Suppressor macrophage (primary cell): ENCODE data around the gene DHDH.

Experiments used
- DNase-seq, 4 experiments: peaks; one replicate each; pipeline ENCODE4 v3.0.0-alpha.2; 2020 to 2022

Gene DHDH

DNA sequence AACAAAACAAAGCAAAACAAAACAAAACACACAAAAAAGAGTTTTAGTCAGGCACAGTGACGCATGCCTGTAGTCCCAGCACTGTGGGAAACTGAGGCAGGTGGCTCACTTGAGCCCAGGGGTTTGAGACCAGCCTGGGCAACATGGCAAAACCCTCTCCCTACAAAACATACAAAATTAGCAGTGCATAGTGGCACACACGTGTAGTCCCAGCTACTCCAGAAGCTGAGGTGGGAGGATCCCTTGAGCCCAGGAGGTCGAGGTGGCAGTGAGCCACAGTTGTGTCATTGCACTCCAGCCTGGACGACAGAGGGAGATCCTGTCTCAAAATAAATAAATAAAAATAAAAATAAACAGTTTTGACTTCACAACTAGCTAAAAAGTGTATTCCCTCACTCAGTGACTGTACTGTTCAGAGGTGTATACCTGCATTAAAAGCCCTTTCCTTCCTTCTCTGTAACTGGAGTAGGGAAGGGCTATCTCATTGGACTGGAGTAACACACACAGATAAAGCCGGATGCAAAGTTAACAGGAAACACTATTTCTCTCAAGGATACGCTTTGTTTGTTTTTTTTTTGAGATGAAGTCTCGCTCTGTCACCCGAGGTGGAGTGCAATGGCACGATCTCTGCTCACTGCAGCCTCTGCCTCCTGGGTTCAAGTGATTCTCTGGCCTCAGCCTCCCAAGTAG lies 17.5 kb downstream of the DHDH start:
- DNase-seq, result no peak

GRCh38 chr19:48953141-48953540 lies 19.6 kb downstream of the DHDH start:
- DNase-seq, result peak; percentile 49 to 63 (median 58)

- DNase-seq, result no peak
These were observed 20.6 kb downstream of the DHDH start for GRCh38 chr19:48953990-48954594.

GRCh38 chr19:48954595-48955307 lies 21.3 kb downstream of the DHDH start, which contains the start of gene BAX:
Gene BAX, plus strand, starts transcription at chr19:48954875. Its CDS starts 54 bp downstream, at chr19:48954929.
- peak; percentile 92 to 97 (median 94) for DNase-seq

- DNase-seq, result no peak
These were observed 21.9 kb downstream of the DHDH start for GRCh38 chr19:48955308-48955958.

DNA sequence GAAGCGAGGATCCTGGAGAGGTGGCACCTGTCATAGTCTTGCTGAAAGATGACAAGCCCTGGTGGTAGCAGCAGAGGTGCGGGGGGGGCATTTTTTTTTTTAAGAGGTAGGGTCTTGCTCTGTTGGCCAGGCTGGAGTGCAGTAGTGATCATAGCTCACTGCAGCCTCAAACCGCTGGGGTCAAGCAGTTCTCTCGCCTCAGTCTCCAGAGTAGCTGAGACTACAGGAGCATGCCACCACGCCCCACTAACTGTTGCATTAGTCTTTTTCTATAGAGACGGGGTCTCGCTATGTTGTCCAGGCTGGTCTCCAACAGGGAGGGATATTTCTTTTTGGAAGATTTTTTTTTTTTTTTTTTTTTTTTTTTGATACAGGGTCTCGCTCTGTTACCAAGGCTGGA lies 24.5 kb downstream of the DHDH start:
- no peak for DNase-seq

- peak; percentile 58 to 75 (median 68) for DNase-seq
These were observed 26.1 kb downstream of the DHDH start for GRCh38 chr19:48959341-48960239.

DNA sequence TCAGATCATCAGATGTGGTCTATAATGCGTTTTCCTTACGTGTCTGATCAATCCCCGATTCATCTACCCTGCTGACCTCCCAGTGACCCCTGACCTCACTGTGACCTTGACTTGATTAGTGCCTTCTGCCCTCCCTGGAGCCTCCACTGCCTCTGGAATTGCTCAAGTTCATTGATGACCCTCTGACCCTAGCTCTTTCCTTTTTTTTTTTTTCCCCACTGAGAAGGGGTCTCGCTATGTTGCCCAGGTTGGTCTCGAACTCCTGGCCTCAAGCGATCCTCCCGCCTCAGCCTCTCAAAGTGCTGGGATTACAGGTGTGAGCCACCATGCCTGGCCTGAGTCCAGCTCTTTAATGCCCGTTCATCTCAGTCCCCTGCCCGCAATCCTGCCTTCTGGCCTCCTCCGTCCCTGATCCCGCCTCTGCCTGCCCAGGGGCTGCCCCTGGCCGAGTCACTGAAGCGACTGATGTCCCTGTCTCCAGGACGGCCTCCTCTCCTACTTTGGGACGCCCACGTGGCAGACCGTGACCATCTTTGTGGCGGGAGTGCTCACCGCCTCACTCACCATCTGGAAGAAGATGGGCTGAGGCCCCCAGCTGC lies 27.7 kb downstream of the DHDH start:
- DNase-seq, result peak; percentile 28 to 65 (median 53)

DNA sequence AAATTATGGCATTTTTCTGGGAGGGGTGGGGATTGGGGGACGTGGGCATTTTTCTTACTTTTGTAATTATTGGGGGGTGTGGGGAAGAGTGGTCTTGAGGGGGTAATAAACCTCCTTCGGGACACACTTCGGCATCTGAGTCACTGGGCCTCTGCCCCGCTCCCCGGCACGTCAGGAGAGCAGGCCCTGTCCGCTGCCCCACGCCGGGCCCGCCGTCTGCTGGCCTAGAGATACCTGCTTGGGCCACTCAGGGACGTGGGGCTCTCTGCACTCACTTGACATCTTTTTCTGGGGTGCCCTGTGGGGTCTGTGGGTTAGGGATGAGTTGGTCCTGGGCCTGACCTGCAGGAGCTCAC lies 28.2 kb downstream of the DHDH start:
- DNase-seq, result no peak

GRCh38 chr19:48962029-48962848 lies 28.7 kb downstream of the DHDH start:
- DNase-seq, result peak; percentile 85 to 93 (median 90)

DNA sequence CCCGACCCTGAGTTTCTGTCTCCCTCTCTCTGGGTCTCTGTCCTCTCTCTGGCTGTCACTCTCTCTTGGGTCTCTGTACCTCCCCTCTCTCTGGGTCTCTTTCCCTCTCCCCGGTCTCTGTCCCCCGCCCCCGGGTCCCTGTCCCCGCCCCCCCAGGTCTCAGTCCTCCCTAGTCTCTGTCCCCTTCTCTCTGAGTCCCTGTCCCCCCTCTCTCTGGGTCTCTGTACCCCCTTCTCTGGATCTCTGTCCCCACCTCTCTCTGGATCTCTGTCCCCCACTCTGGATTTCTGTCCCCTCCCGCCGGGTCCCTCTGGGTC lies 29.3 kb downstream of the DHDH start:
- DNase-seq, result peak in 1 of 4 experiments; percentile 42

DNA sequence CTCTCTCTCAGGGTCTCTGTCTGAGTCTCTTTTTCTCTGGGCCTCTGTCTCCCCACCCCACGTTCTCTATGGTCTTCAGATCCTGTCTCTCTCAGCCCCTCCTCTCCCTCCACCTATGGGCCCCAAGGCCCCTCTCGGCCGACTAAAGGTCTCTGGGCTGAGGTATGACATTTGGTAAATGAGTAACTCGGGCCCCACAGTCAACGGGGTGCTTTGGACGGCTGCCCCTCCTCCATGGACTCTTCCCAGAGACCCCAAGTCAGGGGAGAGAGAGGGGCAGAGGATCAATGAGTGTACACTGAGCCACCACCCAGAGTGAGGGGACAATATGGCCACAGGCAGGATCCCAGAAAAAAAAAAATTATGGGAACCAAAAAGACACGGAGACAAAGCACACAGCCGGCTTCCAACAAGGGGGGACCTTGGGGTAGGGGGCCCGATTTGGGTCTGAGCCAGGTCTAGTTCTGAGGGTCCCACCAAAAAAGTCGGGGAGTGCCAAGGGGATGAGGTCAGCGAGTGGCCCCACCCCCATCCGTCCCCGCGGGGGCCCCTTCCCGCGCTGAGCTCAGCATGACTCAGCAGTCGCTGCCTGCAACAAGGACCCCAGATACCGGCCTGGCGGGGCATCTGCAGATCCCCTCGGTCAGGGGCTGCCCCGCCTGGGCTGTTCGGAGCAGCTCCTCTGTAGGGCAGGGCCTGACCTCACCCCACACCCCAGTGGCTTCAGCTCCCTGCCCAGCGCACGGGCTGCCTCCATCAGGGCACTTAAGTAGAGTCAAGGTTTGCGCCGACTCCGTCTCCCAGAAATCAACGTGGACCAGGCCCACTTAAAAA lies 30.1 kb downstream of the DHDH start:
- peak; percentile 60 to 87 (median 78) for DNase-seq

- peak in 2 of 4 experiments; percentile 47 to 56 for DNase-seq
These were observed 30.9 kb downstream of the DHDH start for GRCh38 chr19:48964205-48965039.

DNA sequence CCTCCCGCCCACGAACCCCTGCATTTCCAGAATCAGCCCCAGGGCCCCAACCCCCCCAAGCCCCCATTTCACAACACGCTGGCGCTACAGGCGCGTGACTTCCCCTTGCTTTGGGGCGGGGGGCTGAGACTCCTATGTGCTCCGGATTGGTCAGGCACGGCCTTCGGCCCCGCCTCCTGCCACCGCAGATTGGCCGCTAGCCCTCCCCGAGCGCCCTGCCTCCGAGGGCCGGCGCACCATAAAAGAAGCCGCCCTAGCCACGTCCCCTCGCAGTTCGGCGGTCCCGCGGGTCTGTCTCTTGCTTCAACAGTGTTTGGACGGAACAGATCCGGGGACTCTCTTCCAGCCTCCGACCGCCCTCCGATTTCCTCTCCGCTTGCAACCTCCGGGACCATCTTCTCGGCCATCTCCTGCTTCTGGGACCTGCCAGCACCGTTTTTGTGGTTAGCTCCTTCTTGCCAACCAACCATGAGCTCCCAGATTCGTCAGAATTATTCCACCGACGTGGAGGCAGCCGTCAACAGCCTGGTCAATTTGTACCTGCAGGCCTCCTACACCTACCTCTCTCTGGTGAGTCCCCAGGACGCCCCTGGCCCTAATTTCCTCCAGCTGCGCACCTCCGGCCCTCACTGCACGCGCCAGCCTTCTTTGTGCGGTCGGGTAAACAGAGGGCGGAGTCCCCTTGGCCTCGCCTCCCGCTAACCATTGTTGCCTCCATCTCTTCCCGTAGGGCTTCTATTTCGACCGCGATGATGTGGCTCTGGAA lies 31.7 kb downstream of the DHDH start, which contains the start of gene FTL:
Gene FTL (plus strand): TSS at position 270 of the 766 bp plus-strand sequence. CDS start 199 bp downstream, at position 469.
- peak; percentile 99 for DNase-seq

GRCh38 chr19:48965806-48966540 lies 32.5 kb downstream of the DHDH start:
- DNase-seq, result peak; percentile 75 to 86 (median 80)

GRCh38 chr19:48966541-48967345 lies 33.2 kb downstream of the DHDH start:
- peak; percentile 50 to 73 (median 65) for DNase-seq
